HG03521 (cell line): ENCODE data around the gene SEMA3B.
"Not testable (repeated sequence)": the region's sequence is repeated elsewhere in the genome, so short reads cannot be mapped to it uniquely, and the experiment has no call there.

Experiments
- ATAC-seq: cut with Tn5 transposase; IDR thresholded peaks from one replicate; pipeline ENCODE4 v1.9.1; 2021; ENCODE audit warnings: mild to moderate bottlenecking, moderate library complexity; ENCODE audit not compliant: unreplicated experiment

SEMA3B gene

GRCh38 chr3:50312041-50312440 lies 43.1 kb downstream of the SEMA3B start:
- not testable (repeated sequence) for ATAC-seq

- ATAC-seq: no peak
Measured at GRCh38 chr3:50314342-50314741, 45.4 kb downstream of the SEMA3B start.

GRCh38 chr3:50314816-50315215 lies 45.9 kb downstream of the SEMA3B start:
- no peak for ATAC-seq

GRCh38 chr3:50316657-50317242 lies 47.8 kb downstream of the SEMA3B start:
- no peak for ATAC-seq

GRCh38 chr3:50317300-50317699 lies 48.4 kb downstream of the SEMA3B start:
- no peak for ATAC-seq

GRCh38 chr3:50318163-50318562 lies 49.2 kb downstream of the SEMA3B start:
- ATAC-seq: no peak

GRCh38 chr3:50318615-50319014 lies 49.7 kb downstream of the SEMA3B start:
- no peak for ATAC-seq

GRCh38 chr3:50319181-50319893 lies 50.4 kb downstream of the SEMA3B start:
- no peak for ATAC-seq

- ATAC-seq: no peak
Measured at GRCh38 chr3:50319894-50320625, 51.1 kb downstream of the SEMA3B start.

GRCh38 chr3:50320853-50321335 lies 51.9 kb downstream of the SEMA3B start:
- ATAC-seq: peak; percentile 41

GRCh38 chr3:50321336-50322114 lies 52.6 kb downstream of the SEMA3B start:
- ATAC-seq: peak; percentile 75

GRCh38 chr3:50322115-50322385 lies 53.1 kb downstream of the SEMA3B start:
- no peak for ATAC-seq

GRCh38 chr3:50322386-50323091 lies 53.6 kb downstream of the SEMA3B start, which contains the start of gene HYAL2:
TSS of gene HYAL2 (minus strand) at chr3:50322745. CDS start at chr3:50320489, 2,256 bp downstream.
- no peak for ATAC-seq

GRCh38 chr3:50323092-50323600 lies 54.2 kb downstream of the SEMA3B start:
- no peak for ATAC-seq

GRCh38 chr3:50323614-50324199 lies 54.8 kb downstream of the SEMA3B start:
- no peak for ATAC-seq

- ATAC-seq: no peak
Measured at GRCh38 chr3:50324351-50325112, 55.6 kb downstream of the SEMA3B start.

GRCh38 chr3:50325113-50325480 lies 56.1 kb downstream of the SEMA3B start:
- ATAC-seq: no peak

- ATAC-seq: no peak
Measured at GRCh38 chr3:50325497-50326181, 56.7 kb downstream of the SEMA3B start.

- no peak for ATAC-seq
Measured at GRCh38 chr3:50326182-50326541, 57.2 kb downstream of the SEMA3B start.
